ENCODE measurements around the gene CIB4.

The CIB4 gene

DNA sequence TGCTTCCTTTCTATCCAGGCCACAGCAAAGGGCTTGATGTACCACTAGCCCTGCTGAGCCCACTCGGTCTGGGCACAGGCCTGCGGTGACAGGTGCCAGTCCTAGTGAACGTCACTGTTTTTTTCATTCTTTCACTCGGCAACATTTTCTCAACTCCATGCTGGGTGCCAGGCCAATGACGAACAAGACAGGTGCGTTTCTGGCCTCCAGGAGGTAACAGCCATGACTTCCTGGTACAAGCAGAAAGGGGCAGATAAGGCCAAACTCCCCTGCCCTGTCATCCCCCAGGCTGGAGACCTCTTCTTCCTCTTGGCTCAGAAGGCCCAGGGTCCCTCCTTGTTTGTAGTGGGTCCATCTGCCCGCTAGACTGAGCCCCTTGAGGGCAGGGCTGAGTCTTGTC is 107.5 kb downstream of the CIB4 start:
- TF ChIP-seq, protein P1, sequence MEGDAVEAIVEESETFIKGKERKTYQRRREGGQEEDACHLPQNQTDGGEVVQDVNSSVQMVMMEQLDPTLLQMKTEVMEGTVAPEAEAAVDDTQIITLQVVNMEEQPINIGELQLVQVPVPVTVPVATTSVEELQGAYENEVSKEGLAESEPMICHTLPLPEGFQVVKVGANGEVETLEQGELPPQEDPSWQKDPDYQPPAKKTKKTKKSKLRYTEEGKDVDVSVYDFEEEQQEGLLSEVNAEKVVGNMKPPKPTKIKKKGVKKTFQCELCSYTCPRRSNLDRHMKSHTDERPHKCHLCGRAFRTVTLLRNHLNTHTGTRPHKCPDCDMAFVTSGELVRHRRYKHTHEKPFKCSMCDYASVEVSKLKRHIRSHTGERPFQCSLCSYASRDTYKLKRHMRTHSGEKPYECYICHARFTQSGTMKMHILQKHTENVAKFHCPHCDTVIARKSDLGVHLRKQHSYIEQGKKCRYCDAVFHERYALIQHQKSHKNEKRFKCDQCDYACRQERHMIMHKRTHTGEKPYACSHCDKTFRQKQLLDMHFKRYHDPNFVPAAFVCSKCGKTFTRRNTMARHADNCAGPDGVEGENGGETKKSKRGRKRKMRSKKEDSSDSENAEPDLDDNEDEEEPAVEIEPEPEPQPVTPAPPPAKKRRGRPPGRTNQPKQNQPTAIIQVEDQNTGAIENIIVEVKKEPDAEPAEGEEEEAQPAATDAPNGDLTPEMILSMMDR (IDR thresholded peaks at IDR 0.05) = no peak
- Histone ChIP-seq H3K9me3 (ENCODE audit: control insufficient read depth, low read length) (no peaks in the 10 kb centered on the region), H3K79me2 (no peaks in the 10 kb centered on the region), H3K9ac (no peak overlapping the region), H3K4me1 (peaks cover 3% of the 10 kb centered on the region), H3K4me3 (ENCODE audit: low read depth, low read length) (no peak overlapping the region), H3K27ac (no peak overlapping the region), H2AFZ (no peak overlapping the region), H3K4me2 (ENCODE audit: low read length) (no peak overlapping the region), H3K27me3 (ENCODE audit: control insufficient read depth, insufficient read depth, low read length) (no peaks in the 10 kb centered on the region), H3K36me3 (ENCODE audit: control insufficient read depth, insufficient read depth, low read length) (no peaks in the 10 kb centered on the region)

DNA sequence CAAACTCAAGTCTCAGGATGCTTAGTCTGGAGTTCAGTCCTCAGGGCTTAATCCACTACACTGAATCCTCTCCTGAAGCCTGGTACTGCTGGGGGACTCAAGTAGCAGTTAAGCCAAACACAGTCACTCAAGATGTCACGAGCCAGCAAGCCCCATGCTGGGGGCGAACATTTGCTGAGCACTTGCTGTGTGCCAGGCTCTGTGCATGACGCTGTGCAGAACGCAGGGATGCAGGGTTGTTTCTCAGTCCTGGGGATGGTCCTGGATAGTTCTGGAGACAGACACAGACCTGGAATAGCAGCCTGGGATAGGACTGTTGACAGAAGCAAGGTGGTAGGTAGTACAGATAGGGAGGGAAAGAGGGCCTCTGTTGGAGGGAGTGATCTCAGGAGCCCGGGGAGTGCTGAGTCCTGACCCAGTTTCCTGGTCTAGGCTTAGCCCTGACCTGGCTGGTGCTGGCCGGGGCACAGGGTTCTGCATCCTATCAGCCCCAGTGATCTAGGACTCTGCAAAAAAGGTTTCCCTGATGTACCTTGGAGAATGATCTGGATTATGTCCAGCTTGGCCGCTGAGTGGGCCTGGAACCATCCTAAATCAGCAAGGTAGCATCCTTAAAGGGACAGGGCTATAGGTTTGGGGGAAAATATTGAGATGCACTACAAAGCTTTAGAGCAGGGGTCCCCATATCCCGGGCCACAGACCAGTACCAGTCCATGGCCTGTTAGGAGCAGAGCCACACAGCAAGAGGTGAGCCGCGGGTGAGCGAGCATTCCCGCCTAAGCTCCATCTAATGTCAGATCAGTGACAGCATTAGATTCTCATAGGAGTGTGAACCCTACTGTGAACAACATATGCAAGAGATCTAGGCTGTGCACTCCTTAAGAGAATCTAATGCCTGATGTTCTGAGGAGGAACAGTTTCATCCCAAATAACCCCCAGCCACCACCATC is 108.6 kb downstream of the CIB4 start:
- no peak overlapping the region for H3K4me3 ChIP-seq (ENCODE audit: low read depth, low read length)
- no peaks in the 10 kb centered on the region for H3K36me3 ChIP-seq (ENCODE audit: control insufficient read depth, insufficient read depth, low read length)
- H3K4me2 ChIP-seq (ENCODE audit: low read length) = no peak overlapping the region
- H3K27me3 ChIP-seq (ENCODE audit: control insufficient read depth, insufficient read depth, low read length) = no peaks in the 10 kb centered on the region
- no peaks in the 10 kb centered on the region for H3K79me2 ChIP-seq
- H3K9me3 ChIP-seq (ENCODE audit: control insufficient read depth, low read length) = no peaks in the 10 kb centered on the region
- TF ChIP-seq, protein P1 (IDR thresholded peaks at IDR 0.05) = no peak
- H3K4me1 ChIP-seq = peaks cover 3% of the 10 kb centered on the region
- H3K27ac ChIP-seq = no peak overlapping the region
- H3K9ac ChIP-seq = no peak overlapping the region
- H2AFZ ChIP-seq = no peak overlapping the region

Data from parathyroid adenoma (tissue), 2 donors.